Fibroblast of villous mesenchyme (primary cell): ENCODE measurements around the gene ADGRA1. TPM values are rescaled to one million over a fixed set of nuclear protein-coding genes. Genes with fewer than 3 reads are reported as not detected.

Experiments
- DNase-seq: peaks from one replicate; pipeline ENCODE4 v3.0.0-alpha.2; 2010; ENCODE audit warnings: low read depth
- H3K4me3 ChIP-seq: 2 replicates; pipeline ENCODE4 v1.5.1; 2011; ENCODE audit warnings: low read depth, mild to moderate bottlenecking, low read length
- CTCF ChIP-seq: IDR thresholded peaks from 2 replicates; pipeline ENCODE4 v1.5.1; 2012; ENCODE audit warnings: low read depth, mild to moderate bottlenecking, low read length; ENCODE audit not compliant: insufficient read depth
- total RNA-seq: library from RNA; depleted of rRNA; stranded (reverse); fragments of >200 nt; gene quantifications from 2 replicates; pipeline ENCODE4 v1.2.3, GENCODE V29; 2012

The ADGRA1 gene
- total RNA-seq, 1 donor: not detected

- no peak overlapping the region for H3K4me3 ChIP-seq
- DNase-seq: no peak
- TF ChIP-seq CTCF: no peak
Measured at GRCh38 chr10:133114726-133115452, 27.2 kb downstream of the ADGRA1 start.

GRCh38 chr10:133115453-133115842 lies 27.7 kb downstream of the ADGRA1 start:
- no peak for TF ChIP-seq CTCF
- no peak overlapping the region for H3K4me3 ChIP-seq
- DNase-seq: no peak

GRCh38 chr10:133115976-133116375 lies 28.3 kb downstream of the ADGRA1 start:
- H3K4me3 ChIP-seq: no peak overlapping the region
- DNase-seq: no peak
- no peak for TF ChIP-seq CTCF

GRCh38 chr10:133116455-133116854 lies 28.7 kb downstream of the ADGRA1 start:
- TF ChIP-seq CTCF: no peak
- H3K4me3 ChIP-seq: no peak overlapping the region
- no peak for DNase-seq

GRCh38 chr10:133117036-133117687 lies 29.4 kb downstream of the ADGRA1 start:
- no peak for DNase-seq
- TF ChIP-seq CTCF: no peak
- no peak overlapping the region for H3K4me3 ChIP-seq

GRCh38 chr10:133117688-133118071 lies 30.0 kb downstream of the ADGRA1 start:
- DNase-seq: no peak
- no peak for TF ChIP-seq CTCF
- H3K4me3 ChIP-seq: no peak overlapping the region
